Retinal pigment epithelial cell (primary cell): Measurements from ENCODE around the gene CEMIP.

Source experiments
- DNase-seq: peaks from one replicate; pipeline ENCODE4 v3.0.0-alpha.2; 2010; ENCODE audit warnings: low read depth
- H3K4me3 ChIP-seq: 2 replicates; pipeline ENCODE4 v1.5.1; 2011; ENCODE audit warnings: mild to moderate bottlenecking, low read length, control low read depth, moderate library complexity
- TF ChIP-seq, protein P1 (sequence below): conservative IDR thresholded peaks from 2 replicates; pipeline ENCODE4 v1.5.1; 2011; ENCODE audit warnings: low read depth, low read length, control low read depth, inconsistent platforms

The CEMIP gene

DNA sequence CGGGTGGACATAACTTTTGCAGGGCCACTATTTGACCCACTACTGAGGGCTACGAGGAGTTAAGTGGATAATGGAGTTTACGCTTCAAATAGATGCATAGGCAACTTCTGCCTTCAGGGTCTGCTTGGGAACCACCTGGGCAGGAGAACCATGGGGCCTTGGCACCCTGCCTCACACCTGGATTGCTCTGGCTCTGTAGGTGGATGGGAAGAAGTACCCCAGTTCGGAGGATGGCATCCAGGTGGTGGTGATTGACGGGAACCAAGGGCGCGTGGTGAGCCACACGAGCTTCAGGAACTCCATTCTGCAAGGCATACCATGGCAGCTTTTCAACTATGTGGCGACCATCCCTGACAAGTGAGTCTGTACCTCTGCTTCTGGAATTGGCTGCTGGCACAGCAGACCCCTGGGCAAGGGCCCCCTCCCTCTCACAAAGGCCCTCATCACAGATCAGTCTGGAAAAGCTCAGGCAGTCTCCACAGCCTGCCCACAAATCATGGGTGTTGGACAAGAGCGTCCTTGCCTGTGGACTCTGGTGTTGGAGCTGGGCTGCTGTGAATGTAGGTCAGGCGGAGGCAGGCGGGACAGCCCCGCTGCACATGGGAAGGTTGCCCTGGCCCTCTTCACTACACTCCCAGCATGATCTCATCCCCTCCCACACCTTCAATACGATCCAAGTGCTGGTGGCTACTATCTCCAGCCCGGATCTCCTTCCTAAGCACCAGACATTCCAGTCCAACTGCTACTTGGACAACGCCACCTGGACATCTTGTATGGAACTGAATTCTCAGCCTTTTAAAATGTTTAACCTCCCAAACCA is 163.8 kb downstream of the CEMIP start:
- no peak for DNase-seq
- TF ChIP-seq, protein P1, sequence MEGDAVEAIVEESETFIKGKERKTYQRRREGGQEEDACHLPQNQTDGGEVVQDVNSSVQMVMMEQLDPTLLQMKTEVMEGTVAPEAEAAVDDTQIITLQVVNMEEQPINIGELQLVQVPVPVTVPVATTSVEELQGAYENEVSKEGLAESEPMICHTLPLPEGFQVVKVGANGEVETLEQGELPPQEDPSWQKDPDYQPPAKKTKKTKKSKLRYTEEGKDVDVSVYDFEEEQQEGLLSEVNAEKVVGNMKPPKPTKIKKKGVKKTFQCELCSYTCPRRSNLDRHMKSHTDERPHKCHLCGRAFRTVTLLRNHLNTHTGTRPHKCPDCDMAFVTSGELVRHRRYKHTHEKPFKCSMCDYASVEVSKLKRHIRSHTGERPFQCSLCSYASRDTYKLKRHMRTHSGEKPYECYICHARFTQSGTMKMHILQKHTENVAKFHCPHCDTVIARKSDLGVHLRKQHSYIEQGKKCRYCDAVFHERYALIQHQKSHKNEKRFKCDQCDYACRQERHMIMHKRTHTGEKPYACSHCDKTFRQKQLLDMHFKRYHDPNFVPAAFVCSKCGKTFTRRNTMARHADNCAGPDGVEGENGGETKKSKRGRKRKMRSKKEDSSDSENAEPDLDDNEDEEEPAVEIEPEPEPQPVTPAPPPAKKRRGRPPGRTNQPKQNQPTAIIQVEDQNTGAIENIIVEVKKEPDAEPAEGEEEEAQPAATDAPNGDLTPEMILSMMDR = no peak
- no peak overlapping the region for H3K4me3 ChIP-seq

DNA sequence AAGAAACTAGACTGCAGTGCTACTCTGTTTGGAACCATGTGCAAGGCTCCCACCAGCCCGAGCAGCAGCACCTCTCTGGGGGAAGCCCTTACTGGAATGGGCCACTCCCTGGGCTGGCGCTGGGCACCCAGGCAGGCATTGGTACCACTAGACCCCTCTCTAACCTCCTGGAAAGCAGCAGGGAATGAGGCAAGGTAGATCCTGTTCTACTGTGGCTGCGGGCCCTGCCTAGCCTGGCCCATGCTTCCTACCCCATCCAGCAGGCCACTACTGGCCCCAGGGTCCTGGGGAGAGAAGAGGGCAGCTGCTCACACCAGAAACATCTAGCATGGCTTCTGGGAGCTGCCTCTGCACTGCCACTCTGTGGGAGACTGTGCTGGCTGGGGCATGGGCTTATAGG is 165.6 kb downstream of the CEMIP start:
- H3K4me3 ChIP-seq = no peak overlapping the region
- DNase-seq = no peak
- TF ChIP-seq, protein P1 = no peak

DNA sequence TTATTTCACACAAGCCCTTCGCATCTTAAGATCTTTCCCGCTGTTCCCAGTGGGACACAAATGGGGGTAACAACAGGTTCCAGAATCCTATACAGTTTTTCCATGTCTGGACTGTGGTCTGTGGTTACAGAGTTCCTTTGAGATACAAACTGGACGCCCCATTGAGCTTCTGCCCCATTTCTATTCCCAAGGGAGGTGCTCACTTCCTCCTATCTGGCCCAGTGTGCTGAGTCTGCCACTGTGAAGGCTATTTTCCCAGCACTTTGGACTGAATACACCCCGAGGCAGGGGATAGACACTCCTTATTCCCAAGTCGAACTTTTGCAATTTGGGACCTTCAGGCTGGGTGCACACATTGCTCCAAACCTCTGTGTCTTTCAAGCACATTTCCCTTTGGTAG is 166.4 kb downstream of the CEMIP start:
- DNase-seq = no peak
- no peak overlapping the region for H3K4me3 ChIP-seq
- TF ChIP-seq, protein P1 = no peak

DNA sequence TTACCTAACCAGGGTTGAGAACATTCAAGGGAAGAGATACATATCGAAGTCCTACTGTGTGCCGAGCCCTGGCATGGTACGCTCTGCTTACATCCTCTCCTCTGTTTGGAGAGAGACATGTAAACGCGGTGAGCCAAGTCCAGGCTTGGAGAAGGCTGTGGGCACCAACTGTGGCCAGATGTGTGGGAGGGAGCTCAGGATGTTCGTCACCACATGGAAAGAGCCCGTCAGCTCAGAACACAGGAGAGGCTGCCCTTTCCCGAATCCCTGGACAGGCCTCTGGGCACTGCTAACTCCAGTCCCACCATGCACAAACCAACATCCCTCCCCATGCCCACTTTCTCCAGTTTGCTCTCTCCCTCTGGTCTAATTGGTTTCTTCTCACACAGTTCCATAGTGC is 167.4 kb downstream of the CEMIP start:
- TF ChIP-seq, protein P1 = no peak
- no peak overlapping the region for H3K4me3 ChIP-seq
- no peak for DNase-seq

DNA sequence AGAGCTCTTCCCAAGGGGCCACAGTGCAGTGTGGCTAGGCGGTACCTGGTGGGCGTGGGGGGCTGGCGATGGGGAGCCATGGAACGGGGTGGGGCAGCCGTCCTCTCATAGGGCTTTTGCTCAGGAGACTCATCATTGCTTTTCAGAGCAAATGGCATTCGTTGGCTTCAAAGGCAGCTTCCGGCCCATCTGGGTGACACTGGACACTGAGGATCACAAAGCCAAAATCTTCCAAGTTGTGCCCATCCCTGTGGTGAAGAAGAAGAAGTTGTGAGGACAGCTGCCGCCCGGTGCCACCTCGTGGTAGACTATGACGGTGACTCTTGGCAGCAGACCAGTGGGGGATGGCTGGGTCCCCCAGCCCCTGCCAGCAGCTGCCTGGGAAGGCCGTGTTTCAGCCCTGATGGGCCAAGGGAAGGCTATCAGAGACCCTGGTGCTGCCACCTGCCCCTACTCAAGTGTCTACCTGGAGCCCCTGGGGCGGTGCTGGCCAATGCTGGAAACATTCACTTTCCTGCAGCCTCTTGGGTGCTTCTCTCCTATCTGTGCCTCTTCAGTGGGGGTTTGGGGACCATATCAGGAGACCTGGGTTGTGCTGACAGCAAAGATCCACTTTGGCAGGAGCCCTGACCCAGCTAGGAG is 169.6 kb downstream of the CEMIP start:
- no peak overlapping the region for H3K4me3 ChIP-seq
- no peak for DNase-seq
- TF ChIP-seq, protein P1 = no peak

DNA sequence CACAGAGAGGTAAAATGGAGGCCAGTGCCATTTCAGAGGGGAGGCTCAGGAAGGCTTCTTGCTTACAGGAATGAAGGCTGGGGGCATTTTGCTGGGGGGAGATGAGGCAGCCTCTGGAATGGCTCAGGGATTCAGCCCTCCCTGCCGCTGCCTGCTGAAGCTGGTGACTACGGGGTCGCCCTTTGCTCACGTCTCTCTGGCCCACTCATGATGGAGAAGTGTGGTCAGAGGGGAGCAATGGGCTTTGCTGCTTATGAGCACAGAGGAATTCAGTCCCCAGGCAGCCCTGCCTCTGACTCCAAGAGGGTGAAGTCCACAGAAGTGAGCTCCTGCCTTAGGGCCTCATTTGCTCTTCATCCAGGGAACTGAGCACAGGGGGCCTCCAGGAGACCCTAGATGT is 170.6 kb downstream of the CEMIP start:
- no peak overlapping the region for H3K4me3 ChIP-seq
- TF ChIP-seq, protein P1 = no peak
- DNase-seq = no peak
